ENCODE data around the gene CBX1. TPM values are rescaled to one million over a fixed set of nuclear protein-coding genes. Genes with fewer than 3 reads are reported as not detected.

The CBX1 gene
- total and polyA plus RNA-seq, 2 of the 4 experiments (the other 2 are of a cell fraction), result 35.0 to 54.9 TPM

DNA sequence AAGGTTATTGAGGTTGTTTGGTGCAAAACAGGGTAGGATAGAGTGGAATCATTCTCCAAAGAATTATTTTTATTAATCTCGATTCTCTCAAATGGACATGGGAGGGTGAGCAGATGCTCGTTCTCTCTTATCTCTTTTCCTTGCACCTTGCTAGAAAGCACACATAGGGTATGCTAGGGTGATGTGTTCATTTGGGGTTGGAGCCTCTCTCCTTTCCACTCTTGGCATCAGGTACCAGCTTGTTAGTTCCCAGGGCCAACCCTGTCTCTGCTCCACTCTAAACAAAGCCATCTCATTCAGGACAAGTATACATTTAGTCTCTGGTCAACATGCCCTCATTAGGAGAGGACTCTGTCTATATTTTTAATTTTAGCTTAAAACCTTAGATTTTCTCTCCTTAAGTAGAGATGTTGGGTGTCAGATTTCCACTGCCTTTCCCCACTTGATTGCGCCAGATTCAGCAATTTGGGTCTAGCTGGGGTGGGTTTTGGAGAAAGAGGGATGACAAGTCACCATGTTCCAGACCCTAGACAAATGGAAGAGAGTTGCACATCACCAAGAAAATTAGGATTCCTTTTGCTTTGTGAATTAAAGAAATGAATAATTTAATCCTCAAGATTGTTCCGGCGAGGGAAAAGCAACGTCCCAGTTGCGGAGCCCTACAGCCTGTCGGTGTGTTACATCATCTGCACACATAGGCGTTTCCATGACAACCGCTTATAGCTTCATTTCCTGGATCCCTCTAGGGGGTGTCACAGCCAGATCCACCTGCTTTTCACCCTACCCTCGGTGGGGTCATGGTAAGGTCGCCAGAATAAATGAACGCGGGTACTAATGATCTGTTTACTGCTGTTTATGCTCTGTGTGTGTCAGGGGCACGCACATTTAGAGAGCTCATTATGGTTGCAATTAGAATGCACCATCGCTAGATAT, 47.8 kb upstream of the CBX1 start:
- H2AFZ ChIP-seq (replicated peaks; ENCODE audit: low read length, poor library complexity), result no peak overlapping the region
- H2BK120ac ChIP-seq (ENCODE audit: low read depth, low read length), result no peak overlapping the region
- no peak overlapping the region for H2AK9ac ChIP-seq (replicated peaks; ENCODE audit: low read depth, low read length, poor library complexity)
- no TSS peak for BruUV-seq (replicated peaks)
- no peak overlapping the region for H3K27ac ChIP-seq (ENCODE audit: insufficient read depth, low read length)
- no peak overlapping the region for H2BK5ac ChIP-seq (ENCODE audit: low read depth, low read length, poor library complexity, severe bottlenecking)
- H3K56ac ChIP-seq (ENCODE audit: extremely low read depth, insufficient read depth, low read length), result no peak overlapping the region
- no peak overlapping the region for H3K14ac ChIP-seq (replicated peaks; ENCODE audit: low read depth, low read length)
- no peaks in the 10 kb centered on the region for H3K9me1 ChIP-seq (ENCODE audit: insufficient read depth, low read length)
- H4K91ac ChIP-seq (ENCODE audit: insufficient read depth, low read depth, low read length), result no peak overlapping the region
- H2BK20ac ChIP-seq (ENCODE audit: low read depth, low read length), result no peak overlapping the region
- H3K18ac ChIP-seq (ENCODE audit: low read depth, low read length), result no peak overlapping the region
- TF ChIP-seq POLR2A (IDR thresholded peaks at IDR 0.05; ENCODE audit: low read depth, low read length) (no peak), MXI1 (IDR thresholded peaks at IDR 0.05; ENCODE audit: borderline replicate concordance, low read depth, low read length) (no peak), RAD21 (IDR thresholded peaks at IDR 0.05; ENCODE audit: low read length) (no peak), MAFK (IDR thresholded peaks at IDR 0.05; ENCODE audit: low read depth, low read length) (no peak)
- TF ChIP-seq, protein P1, sequence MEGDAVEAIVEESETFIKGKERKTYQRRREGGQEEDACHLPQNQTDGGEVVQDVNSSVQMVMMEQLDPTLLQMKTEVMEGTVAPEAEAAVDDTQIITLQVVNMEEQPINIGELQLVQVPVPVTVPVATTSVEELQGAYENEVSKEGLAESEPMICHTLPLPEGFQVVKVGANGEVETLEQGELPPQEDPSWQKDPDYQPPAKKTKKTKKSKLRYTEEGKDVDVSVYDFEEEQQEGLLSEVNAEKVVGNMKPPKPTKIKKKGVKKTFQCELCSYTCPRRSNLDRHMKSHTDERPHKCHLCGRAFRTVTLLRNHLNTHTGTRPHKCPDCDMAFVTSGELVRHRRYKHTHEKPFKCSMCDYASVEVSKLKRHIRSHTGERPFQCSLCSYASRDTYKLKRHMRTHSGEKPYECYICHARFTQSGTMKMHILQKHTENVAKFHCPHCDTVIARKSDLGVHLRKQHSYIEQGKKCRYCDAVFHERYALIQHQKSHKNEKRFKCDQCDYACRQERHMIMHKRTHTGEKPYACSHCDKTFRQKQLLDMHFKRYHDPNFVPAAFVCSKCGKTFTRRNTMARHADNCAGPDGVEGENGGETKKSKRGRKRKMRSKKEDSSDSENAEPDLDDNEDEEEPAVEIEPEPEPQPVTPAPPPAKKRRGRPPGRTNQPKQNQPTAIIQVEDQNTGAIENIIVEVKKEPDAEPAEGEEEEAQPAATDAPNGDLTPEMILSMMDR (conservative IDR thresholded peaks at IDR 0.05; ENCODE audit: low read depth, low read length), result no peak
- TF ChIP-seq, protein P2, sequence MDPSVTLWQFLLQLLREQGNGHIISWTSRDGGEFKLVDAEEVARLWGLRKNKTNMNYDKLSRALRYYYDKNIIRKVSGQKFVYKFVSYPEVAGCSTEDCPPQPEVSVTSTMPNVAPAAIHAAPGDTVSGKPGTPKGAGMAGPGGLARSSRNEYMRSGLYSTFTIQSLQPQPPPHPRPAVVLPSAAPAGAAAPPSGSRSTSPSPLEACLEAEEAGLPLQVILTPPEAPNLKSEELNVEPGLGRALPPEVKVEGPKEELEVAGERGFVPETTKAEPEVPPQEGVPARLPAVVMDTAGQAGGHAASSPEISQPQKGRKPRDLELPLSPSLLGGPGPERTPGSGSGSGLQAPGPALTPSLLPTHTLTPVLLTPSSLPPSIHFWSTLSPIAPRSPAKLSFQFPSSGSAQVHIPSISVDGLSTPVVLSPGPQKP (IDR thresholded peaks at IDR 0.05; ENCODE audit: borderline replicate concordance, low read depth, low read length), result no peak
- H4K20me1 ChIP-seq (ENCODE audit: insufficient read depth, low read length), result 0 out of 2 replicates have a peak, but pooled peaks cover 3% of the 10 kb centered on the region
- ChIA-PET POLR2A (ENCODE audit: unreplicated experiment) (no interaction called here), CTCF (interaction anchor here (1.1 kb wide), 1 partner anchor 17 kb away, joined by 3 read pairs; no protein-coding TSS in a partner anchor)
- H3K9me3 ChIP-seq (ENCODE audit: control insufficient read depth, insufficient read depth, low read length), result no peaks in the 10 kb centered on the region; the same call in 1 of the 2 replicates
- no peak overlapping the region for H4K5ac ChIP-seq (ENCODE audit: low read depth, low read length)
- dilution Hi-C loops (cut with HindIII; ENCODE audit: low sequenced_read_pairs, unreplicated experiment) (no loop called here), in situ Hi-C loops (cut with MboI; ENCODE audit: low sequenced_read_pairs) (no loop called here), intact Hi-C loops (cut with micrococcal nuclease) (no loop called here)
- H3K4me2 ChIP-seq (ENCODE audit: low read depth, low read length), result no peak overlapping the region
- no peaks in the 10 kb centered on the region for H3K36me3 ChIP-seq (ENCODE audit: control insufficient read depth, insufficient read depth, low read length)
- H2AK5ac ChIP-seq (ENCODE audit: low read depth, low read length), result no peak overlapping the region
- no peak overlapping the region for H3K4me3 ChIP-seq (ENCODE audit: insufficient read depth, low read depth, low read length)
- H3K79me1 ChIP-seq (ENCODE audit: low read depth in 1 of 2, low read length in 2 of 2), result no peaks in the 10 kb centered on the region
- no peak overlapping the region for H4K8ac ChIP-seq (ENCODE audit: low read depth in 2 of 2, low read length in 2 of 2)
- ATAC-seq (ENCODE audit: low read depth), result no peak
- H3K9ac ChIP-seq (ENCODE audit: low read depth, low read length), result no peak overlapping the region
- no peak overlapping the region for H3K23ac ChIP-seq (ENCODE audit: low read depth, low read length)
- no peak overlapping the region for H2BK15ac ChIP-seq (ENCODE audit: low read depth, low read length)
- no peak overlapping the region for H3K4ac ChIP-seq (ENCODE audit: low read depth, low read length)
- H3K4me1 ChIP-seq (ENCODE audit: control insufficient read depth, insufficient read depth, low read length), result no peaks in the 10 kb centered on the region
- H3K27me3 ChIP-seq (ENCODE audit: control insufficient read depth, insufficient read depth, low read length), result peaks cover 82% of the 10 kb centered on the region
- no peak for DNase-seq
- WGBS, 2 experiments (ENCODE audit: extremely low coverage in 2 of 2, insufficient read length in 1 of 2), result no CpG with 5 or more reads among the region's 16 CpGs
